ENCODE data around the gene RAB3GAP1.

DNA sequence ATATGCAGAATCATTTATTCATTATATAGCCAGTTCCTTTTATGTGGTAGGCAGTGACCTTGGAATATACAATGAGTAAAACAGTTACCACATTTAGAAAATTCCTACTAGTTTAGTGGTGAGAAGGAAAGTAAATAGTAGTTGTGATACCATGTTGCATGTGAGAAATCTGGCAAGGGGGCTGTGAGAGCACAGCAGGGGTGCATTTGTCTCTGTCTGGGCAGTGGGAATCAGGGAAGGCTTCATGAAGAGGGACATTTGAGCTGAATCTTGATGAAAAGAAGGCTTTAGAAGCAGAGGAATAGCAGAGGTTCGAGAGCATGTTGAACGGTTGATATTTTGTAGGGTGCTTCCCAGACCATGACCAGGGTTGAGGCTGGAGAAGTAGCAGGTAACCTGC, 78.7 kb downstream of the RAB3GAP1 start:
- no peak for TF ChIP-seq POLR2A (IDR thresholded peaks at IDR 0.05)
- TF ChIP-seq, protein P1, sequence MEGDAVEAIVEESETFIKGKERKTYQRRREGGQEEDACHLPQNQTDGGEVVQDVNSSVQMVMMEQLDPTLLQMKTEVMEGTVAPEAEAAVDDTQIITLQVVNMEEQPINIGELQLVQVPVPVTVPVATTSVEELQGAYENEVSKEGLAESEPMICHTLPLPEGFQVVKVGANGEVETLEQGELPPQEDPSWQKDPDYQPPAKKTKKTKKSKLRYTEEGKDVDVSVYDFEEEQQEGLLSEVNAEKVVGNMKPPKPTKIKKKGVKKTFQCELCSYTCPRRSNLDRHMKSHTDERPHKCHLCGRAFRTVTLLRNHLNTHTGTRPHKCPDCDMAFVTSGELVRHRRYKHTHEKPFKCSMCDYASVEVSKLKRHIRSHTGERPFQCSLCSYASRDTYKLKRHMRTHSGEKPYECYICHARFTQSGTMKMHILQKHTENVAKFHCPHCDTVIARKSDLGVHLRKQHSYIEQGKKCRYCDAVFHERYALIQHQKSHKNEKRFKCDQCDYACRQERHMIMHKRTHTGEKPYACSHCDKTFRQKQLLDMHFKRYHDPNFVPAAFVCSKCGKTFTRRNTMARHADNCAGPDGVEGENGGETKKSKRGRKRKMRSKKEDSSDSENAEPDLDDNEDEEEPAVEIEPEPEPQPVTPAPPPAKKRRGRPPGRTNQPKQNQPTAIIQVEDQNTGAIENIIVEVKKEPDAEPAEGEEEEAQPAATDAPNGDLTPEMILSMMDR (IDR thresholded peaks at IDR 0.05) = no peak

Measured in testis (tissue), 2 donors.